ENCODE results near the gene SLC22A12. TPM values are rescaled to one million over a fixed set of nuclear protein-coding genes. Genes with fewer than 3 reads are reported as not detected.

The SLC22A12 gene
- total and polyA plus RNA-seq, 2 experiments from 2014 or later, result not detected

DNA sequence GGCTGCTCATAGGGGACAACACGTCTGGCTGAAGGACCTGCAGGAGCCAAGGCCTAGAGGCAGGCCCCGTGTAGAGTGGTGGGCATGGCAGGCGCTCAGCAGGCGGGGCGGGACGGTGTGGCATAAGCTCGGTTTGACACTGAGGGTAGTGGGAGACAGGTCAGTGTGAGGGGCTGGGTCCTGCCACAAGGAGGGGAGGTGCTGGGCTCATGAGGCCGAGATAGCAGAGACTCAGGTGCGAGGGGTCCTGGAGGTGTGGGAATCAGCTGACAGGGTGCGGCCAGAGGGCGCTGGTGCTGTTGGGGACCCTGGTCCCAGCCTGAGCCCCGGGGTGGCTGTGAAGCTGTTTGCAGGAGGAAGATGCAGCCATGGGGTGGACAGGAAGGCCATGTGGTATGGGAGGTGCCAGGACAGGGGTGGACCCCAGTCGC, 6.7 kb downstream of the SLC22A12 start (continued):
- TF ChIP-seq JUNB (IDR thresholded peaks at IDR 0.05; ENCODE audit: unreplicated experiment) (no peak), EZH2 (IDR thresholded peaks at IDR 0.05; ENCODE audit: low read depth, unreplicated experiment) (no peak), NANOG (IDR thresholded peaks at IDR 0.05; ENCODE audit: borderline replicate concordance) (no peak)

DNA sequence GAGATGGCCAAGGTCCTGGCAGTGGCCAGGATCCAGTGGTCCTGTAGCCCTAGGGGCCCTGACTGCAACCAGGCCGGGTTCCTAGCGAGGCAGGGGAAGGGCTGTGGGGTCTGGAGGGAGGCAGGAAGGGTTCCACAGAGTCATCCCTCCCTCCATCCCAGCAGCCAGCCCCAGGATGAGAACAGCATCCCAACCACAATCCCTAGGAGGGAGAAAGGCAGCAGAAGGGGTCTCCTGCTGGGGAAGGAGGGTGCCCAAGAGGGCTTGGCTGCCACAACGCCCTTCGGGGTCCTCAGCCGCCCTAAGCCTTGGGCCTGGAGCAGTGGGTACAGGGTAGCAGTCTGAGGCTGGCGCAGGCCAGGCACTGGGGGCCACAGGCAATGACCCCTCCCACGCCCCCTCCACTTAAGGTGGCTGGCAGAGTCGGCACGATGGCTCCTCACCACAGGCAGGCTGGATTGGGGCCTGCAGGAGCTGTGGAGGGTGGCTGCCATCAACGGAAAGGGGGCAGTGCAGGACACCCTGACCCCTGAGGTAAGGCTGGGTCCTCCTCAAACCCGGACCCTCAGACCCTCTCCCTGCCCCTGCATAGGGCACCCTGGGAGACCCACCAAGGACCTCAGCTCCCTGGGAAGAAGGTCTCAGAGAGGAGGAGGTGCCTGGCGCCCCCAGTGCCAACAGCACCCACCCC, 7.2 kb downstream of the SLC22A12 start:
- Histone ChIP-seq H3K4me1 (ENCODE audit: insufficient read depth) (no peaks in the 10 kb centered on the region), H3K36me3 (ENCODE audit: insufficient read depth) (no peaks in the 10 kb centered on the region), H3K4me3 (no peak overlapping the region), H3F3A (replicated peaks; ENCODE audit: low read depth) (no peaks in the 10 kb centered on the region), H4K20me1 (replicated peaks; ENCODE audit: insufficient read depth) (no peaks in the 10 kb centered on the region), H3K79me2 (replicated peaks; ENCODE audit: insufficient read depth) (no peaks in the 10 kb centered on the region), H3K27me3 (ENCODE audit: insufficient read depth) (no peaks in the 10 kb centered on the region), H3K9me2 (ENCODE audit: insufficient read depth) (0 out of 2 replicates have a peak, but pooled peaks cover 5% of the 10 kb centered on the region), H3K27ac (ENCODE audit: low read depth) (no peak overlapping the region), H2AFZ (no peak overlapping the region), H3K4me2 (no peak overlapping the region)
- Mint-ChIP-seq H3K4me1 (no peaks in the 10 kb centered on the region), H3K4me3 (no peak overlapping the region), H3K27ac (no peak overlapping the region), H3K36me3 (ENCODE audit: low read depth) (no peaks in the 10 kb centered on the region), H3K27me3 (ENCODE audit: insufficient read depth, low read depth, poor library complexity) (peaks cover 5% of the 10 kb centered on the region), H3K9me3 (peaks cover 5% of the 10 kb centered on the region)
- DNase-seq (ENCODE audit: low spot score), result no peak
- ATAC-seq, result no peak
- TF ChIP-seq CREB1 (CRISPR knock-in tag; IDR thresholded peaks at IDR 0.05; ENCODE audit: low read depth) (no peak), POLR2AphosphoS5 (IDR thresholded peaks at IDR 0.05; ENCODE audit: low read depth) (no peak), ZNF331 (CRISPR knock-in tag; IDR thresholded peaks at IDR 0.05; ENCODE audit: low read depth) (no peak), JUNB (IDR thresholded peaks at IDR 0.05; ENCODE audit: unreplicated experiment) (no peak), STAT1 (IDR thresholded peaks at IDR 0.05; ENCODE audit: unreplicated experiment) (no peak), EZH2phosphoT487 (IDR thresholded peaks at IDR 0.05; ENCODE audit: unreplicated experiment) (no peak), NANOG (IDR thresholded peaks at IDR 0.05; ENCODE audit: borderline replicate concordance) (no peak), EZH2 (IDR thresholded peaks at IDR 0.05; ENCODE audit: low read depth, unreplicated experiment) (no peak)
- TF ChIP-seq, protein P1, sequence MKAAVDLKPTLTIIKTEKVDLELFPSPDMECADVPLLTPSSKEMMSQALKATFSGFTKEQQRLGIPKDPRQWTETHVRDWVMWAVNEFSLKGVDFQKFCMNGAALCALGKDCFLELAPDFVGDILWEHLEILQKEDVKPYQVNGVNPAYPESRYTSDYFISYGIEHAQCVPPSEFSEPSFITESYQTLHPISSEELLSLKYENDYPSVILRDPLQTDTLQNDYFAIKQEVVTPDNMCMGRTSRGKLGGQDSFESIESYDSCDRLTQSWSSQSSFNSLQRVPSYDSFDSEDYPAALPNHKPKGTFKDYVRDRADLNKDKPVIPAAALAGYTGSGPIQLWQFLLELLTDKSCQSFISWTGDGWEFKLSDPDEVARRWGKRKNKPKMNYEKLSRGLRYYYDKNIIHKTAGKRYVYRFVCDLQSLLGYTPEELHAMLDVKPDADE (IDR thresholded peaks at IDR 0.05), result no peak
- TF ChIP-seq, protein P2, sequence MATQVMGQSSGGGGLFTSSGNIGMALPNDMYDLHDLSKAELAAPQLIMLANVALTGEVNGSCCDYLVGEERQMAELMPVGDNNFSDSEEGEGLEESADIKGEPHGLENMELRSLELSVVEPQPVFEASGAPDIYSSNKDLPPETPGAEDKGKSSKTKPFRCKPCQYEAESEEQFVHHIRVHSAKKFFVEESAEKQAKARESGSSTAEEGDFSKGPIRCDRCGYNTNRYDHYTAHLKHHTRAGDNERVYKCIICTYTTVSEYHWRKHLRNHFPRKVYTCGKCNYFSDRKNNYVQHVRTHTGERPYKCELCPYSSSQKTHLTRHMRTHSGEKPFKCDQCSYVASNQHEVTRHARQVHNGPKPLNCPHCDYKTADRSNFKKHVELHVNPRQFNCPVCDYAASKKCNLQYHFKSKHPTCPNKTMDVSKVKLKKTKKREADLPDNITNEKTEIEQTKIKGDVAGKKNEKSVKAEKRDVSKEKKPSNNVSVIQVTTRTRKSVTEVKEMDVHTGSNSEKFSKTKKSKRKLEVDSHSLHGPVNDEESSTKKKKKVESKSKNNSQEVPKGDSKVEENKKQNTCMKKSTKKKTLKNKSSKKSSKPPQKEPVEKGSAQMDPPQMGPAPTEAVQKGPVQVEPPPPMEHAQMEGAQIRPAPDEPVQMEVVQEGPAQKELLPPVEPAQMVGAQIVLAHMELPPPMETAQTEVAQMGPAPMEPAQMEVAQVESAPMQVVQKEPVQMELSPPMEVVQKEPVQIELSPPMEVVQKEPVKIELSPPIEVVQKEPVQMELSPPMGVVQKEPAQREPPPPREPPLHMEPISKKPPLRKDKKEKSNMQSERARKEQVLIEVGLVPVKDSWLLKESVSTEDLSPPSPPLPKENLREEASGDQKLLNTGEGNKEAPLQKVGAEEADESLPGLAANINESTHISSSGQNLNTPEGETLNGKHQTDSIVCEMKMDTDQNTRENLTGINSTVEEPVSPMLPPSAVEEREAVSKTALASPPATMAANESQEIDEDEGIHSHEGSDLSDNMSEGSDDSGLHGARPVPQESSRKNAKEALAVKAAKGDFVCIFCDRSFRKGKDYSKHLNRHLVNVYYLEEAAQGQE (IDR thresholded peaks at IDR 0.05; ENCODE audit: unreplicated experiment), result no peak
- TF ChIP-seq, protein P3, sequence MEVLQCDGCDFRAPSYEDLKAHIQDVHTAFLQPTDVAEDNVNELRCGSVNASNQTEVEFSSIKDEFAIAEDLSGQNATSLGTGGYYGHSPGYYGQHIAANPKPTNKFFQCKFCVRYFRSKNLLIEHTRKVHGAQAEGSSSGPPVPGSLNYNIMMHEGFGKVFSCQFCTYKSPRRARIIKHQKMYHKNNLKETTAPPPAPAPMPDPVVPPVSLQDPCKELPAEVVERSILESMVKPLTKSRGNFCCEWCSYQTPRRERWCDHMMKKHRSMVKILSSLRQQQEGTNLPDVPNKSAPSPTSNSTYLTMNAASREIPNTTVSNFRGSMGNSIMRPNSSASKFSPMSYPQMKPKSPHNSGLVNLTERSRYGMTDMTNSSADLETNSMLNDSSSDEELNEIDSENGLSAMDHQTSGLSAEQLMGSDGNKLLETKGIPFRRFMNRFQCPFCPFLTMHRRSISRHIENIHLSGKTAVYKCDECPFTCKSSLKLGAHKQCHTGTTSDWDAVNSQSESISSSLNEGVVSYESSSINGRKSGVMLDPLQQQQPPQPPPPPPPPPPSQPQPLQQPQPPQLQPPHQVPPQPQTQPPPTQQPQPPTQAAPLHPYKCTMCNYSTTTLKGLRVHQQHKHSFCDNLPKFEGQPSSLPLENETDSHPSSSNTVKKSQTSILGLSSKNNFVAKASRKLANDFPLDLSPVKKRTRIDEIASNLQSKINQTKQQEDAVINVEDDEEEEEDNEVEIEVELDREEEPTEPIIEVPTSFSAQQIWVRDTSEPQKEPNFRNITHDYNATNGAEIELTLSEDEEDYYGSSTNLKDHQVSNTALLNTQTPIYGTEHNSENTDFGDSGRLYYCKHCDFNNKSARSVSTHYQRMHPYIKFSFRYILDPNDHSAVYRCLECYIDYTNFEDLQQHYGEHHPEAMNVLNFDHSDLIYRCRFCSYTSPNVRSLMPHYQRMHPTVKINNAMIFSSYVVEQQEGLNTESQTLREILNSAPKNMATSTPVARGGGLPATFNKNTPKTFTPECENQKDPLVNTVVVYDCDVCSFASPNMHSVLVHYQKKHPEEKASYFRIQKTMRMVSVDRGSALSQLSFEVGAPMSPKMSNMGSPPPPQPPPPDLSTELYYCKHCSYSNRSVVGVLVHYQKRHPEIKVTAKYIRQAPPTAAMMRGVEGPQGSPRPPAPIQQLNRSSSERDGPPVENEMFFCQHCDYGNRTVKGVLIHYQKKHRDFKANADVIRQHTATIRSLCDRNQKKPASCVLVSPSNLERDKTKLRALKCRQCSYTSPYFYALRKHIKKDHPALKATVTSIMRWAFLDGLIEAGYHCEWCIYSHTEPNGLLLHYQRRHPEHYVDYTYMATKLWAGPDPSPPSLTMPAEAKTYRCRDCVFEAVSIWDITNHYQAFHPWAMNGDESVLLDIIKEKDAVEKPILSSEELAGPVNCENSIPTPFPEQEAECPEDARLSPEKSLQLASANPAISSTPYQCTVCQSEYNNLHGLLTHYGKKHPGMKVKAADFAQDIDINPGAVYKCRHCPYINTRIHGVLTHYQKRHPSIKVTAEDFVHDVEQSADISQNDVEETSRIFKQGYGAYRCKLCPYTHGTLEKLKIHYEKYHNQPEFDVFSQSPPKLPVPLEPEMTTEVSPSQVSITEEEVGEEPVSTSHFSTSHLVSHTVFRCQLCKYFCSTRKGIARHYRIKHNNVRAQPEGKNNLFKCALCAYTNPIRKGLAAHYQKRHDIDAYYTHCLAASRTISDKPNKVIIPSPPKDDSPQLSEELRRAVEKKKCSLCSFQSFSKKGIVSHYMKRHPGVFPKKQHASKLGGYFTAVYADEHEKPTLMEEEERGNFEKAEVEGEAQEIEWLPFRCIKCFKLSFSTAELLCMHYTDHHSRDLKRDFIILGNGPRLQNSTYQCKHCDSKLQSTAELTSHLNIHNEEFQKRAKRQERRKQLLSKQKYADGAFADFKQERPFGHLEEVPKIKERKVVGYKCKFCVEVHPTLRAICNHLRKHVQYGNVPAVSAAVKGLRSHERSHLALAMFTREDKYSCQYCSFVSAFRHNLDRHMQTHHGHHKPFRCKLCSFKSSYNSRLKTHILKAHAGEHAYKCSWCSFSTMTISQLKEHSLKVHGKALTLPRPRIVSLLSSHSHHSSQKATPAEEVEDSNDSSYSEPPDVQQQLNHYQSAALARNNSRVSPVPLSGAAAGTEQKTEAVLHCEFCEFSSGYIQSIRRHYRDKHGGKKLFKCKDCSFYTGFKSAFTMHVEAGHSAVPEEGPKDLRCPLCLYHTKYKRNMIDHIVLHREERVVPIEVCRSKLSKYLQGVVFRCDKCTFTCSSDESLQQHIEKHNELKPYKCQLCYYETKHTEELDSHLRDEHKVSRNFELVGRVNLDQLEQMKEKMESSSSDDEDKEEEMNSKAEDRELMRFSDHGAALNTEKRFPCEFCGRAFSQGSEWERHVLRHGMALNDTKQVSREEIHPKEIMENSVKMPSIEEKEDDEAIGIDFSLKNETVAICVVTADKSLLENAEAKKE (CRISPR knock-in tag; IDR thresholded peaks at IDR 0.05), result no peak
- TF ChIP-seq, protein P4, sequence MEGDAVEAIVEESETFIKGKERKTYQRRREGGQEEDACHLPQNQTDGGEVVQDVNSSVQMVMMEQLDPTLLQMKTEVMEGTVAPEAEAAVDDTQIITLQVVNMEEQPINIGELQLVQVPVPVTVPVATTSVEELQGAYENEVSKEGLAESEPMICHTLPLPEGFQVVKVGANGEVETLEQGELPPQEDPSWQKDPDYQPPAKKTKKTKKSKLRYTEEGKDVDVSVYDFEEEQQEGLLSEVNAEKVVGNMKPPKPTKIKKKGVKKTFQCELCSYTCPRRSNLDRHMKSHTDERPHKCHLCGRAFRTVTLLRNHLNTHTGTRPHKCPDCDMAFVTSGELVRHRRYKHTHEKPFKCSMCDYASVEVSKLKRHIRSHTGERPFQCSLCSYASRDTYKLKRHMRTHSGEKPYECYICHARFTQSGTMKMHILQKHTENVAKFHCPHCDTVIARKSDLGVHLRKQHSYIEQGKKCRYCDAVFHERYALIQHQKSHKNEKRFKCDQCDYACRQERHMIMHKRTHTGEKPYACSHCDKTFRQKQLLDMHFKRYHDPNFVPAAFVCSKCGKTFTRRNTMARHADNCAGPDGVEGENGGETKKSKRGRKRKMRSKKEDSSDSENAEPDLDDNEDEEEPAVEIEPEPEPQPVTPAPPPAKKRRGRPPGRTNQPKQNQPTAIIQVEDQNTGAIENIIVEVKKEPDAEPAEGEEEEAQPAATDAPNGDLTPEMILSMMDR (conservative IDR thresholded peaks at IDR 0.05; ENCODE audit: low read depth in 2 of 2), result no peak
